Sigmoid colon (tissue), 7 donors: ENCODE data around the gene MRAP2. TPM values are rescaled to one million over a fixed set of nuclear protein-coding genes. Genes with fewer than 3 reads are reported as not detected.

Source experiments
- DNase-seq: peaks from one replicate; pipeline ENCODE4 v3.0.0-alpha.2; 2019
- H3K27ac ChIP-seq, 4 donors: fragments of 200-600 bp; sonication (generic); one replicate each; pipeline ENCODE4 v1.5.1; 2016 to 2019; ENCODE audit warnings: mild to moderate bottlenecking in 1 of 4
- H3K27me3 ChIP-seq, 3 donors: fragments of 200-600 bp; sonication (generic); one replicate each; pipeline ENCODE4 v1.5.1; 2019; ENCODE audit warnings: mild to moderate bottlenecking in 1 of 3
- H3K36me3 ChIP-seq, 4 donors: fragments of 200-600 bp; sonication (generic); one replicate each; pipeline ENCODE4 v1.5.1; 2016 to 2019
- H3K4me1 ChIP-seq, 4 donors: fragments of 200-600 bp; sonication (generic); one replicate each; pipeline ENCODE4 v1.5.1; 2017 to 2019
- H3K4me3 ChIP-seq, 4 donors: fragments of 200-600 bp; sonication (generic); one replicate each; pipeline ENCODE4 v1.5.1; 2017 to 2019; ENCODE audit warnings: mild to moderate bottlenecking in 2 of 4, moderate library complexity in 1 of 4
- H3K9me3 ChIP-seq, 4 donors: fragments of 200-600 bp in 3 of 4; sonication (generic) in 3 of 4; one replicate each; pipeline versions ENCODE4 v1.5.1 to v1.6.1; 2013 to 2019
- EP300 ChIP-seq, 4 donors: sonication (generic); formaldehyde crosslinking; IDR thresholded peaks; one replicate each; pipeline ENCODE4 v1.6.1; 2017; ENCODE audit warnings: antibody characterized with exemption in 4 of 4
- POLR2A ChIP-seq, 2 donors: fragments of 450-650 bp; IDR thresholded peaks; one replicate each; pipeline ENCODE4 v1.6.1; 2016; ENCODE audit warnings: antibody characterized with exemption in 2 of 2, mild to moderate bottlenecking in 2 of 2, moderate library complexity in 2 of 2
- POLR2AphosphoS5 ChIP-seq, 4 donors: sonication (generic); formaldehyde crosslinking; IDR thresholded peaks; one replicate each; pipeline ENCODE4 v1.6.1; 2017; ENCODE audit warnings: antibody characterized with exemption in 4 of 4
- WGBS, 2 donors: extraction: QIAGEN DNeasy Blood & Tissue Kit; methylation state at CpG; one replicate each; pipeline ENCODE4 v1.1.7; 2013; 5-methylcytosine and 5-hydroxymethylcytosine counted together
- intact Hi-C: fragments of 100-400 bp; cut with DNase I; formaldehyde crosslinking; loops from one replicate; pipeline ENCODE4 v1.15.1; 2023
- polyA plus RNA-seq, 3 donors: library from polyadenylated mRNA; stranded (reverse); fragments of 200-250 nt; gene quantifications; one replicate each; pipeline ENCODE4 v1.2.3, GENCODE V29; 2013
- total RNA-seq, 4 donors: library from RNA; depleted of rRNA; stranded (reverse); fragments of >200 nt; gene quantifications; one replicate each; pipeline ENCODE4 v1.1.0, GENCODE V29; 2016
- TF ChIP-seq, protein P1 (sequence below), 4 experiments: fragments of 450-650 bp in 3 of 4; fragments of 200-600 bp in 1 of 4; IDR thresholded peaks; one replicate each; pipeline ENCODE4 v1.5.1; 2016 to 2019; ENCODE audit warnings: antibody characterized with exemption in 4 of 4, mild to moderate bottlenecking in 3 of 4, moderate library complexity in 2 of 4
- donor health status: healthy with polysubstance abuse.
- donor health status: Bipolar disorder and iron deficiency.
- donor health status: healthy.

Gene MRAP2
- total and polyA plus RNA-seq, 7 donors = 0.16 to 7.4 (median 1.8) TPM

DNA sequence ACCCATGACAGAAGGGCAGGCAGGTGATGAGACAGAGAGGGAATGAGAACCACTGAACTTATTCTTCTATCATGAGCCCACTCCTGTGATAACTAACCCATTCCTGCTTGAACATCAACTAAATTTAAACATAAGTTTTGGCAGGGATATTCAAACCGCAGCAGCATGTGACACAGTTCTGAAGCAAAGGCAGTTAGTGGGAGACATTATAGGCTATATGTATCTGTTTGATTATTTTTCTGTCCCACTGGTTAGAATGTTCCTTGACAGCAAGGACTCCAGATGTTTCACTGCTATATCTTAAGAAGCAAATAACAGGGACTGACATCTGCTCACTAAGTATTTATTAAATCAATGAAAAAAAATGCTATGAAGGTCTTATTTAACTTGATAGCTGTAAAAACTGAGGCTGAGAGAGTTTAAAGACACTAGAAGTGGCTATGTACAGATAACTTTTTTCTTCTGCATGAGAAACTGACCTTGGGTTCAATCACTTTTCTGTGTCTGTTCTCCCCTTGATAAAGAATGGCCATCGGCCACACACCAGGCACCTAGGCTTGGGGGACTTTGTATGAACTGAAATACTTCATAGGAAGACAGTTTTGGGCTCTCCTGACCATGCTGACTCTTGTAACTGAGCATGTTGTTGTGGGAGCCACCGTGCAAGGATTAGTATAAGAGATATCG, 102.9 kb downstream of the MRAP2 start:
- no peaks in the 10 kb centered on the region for H3K4me1 ChIP-seq
- peaks cover 0 to 5% (median 0%) of the 10 kb centered on the region in 4 donors for H3K9me3 ChIP-seq
- H3K4me3 ChIP-seq = no peak overlapping the region
- H3K27ac ChIP-seq = no peak overlapping the region
- no peaks in the 10 kb centered on the region for H3K27me3 ChIP-seq
- 91 to 95% methylated on average over 4 of the region's 4 CpGs for WGBS, 2 donors
- H3K36me3 ChIP-seq = peaks cover 0 to 57% (median 7%) of the 10 kb centered on the region in 4 donors
- TF ChIP-seq, protein P1, sequence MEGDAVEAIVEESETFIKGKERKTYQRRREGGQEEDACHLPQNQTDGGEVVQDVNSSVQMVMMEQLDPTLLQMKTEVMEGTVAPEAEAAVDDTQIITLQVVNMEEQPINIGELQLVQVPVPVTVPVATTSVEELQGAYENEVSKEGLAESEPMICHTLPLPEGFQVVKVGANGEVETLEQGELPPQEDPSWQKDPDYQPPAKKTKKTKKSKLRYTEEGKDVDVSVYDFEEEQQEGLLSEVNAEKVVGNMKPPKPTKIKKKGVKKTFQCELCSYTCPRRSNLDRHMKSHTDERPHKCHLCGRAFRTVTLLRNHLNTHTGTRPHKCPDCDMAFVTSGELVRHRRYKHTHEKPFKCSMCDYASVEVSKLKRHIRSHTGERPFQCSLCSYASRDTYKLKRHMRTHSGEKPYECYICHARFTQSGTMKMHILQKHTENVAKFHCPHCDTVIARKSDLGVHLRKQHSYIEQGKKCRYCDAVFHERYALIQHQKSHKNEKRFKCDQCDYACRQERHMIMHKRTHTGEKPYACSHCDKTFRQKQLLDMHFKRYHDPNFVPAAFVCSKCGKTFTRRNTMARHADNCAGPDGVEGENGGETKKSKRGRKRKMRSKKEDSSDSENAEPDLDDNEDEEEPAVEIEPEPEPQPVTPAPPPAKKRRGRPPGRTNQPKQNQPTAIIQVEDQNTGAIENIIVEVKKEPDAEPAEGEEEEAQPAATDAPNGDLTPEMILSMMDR (IDR thresholded peaks at IDR 0.05) = no peak
- TF ChIP-seq EP300 (IDR thresholded peaks at IDR 0.05) = no peak
- no peak for TF ChIP-seq POLR2A (IDR thresholded peaks at IDR 0.05)
- TF ChIP-seq POLR2AphosphoS5 (IDR thresholded peaks at IDR 0.05) = no peak
- intact Hi-C loops = no loop called here
- no peak for DNase-seq

DNA sequence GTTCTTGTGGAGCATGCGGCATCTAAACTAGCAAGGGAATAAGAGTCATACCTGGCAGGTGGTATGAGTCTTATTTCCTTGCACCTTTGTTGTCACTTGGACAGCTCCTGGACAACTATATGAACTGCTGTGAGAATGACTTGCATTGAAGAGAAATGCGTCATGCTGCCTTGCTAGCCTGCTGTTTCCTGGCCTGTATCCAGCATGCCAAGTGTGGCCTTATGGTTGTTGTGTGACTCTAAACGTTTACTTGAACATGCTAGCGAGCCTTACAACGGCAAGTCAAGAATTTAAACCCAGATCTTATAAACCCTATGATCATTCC, 103.4 kb downstream of the MRAP2 start:
- peaks cover 0 to 57% (median 7%) of the 10 kb centered on the region in 4 donors for H3K36me3 ChIP-seq
- intact Hi-C loops = no loop called here
- no peaks in the 10 kb centered on the region for H3K4me1 ChIP-seq
- TF ChIP-seq, protein P1 (IDR thresholded peaks at IDR 0.05) = no peak
- TF ChIP-seq POLR2A (IDR thresholded peaks at IDR 0.05) = no peak
- TF ChIP-seq EP300 (IDR thresholded peaks at IDR 0.05) = no peak
- no peak for TF ChIP-seq POLR2AphosphoS5 (IDR thresholded peaks at IDR 0.05)
- H3K9me3 ChIP-seq = peaks cover 0 to 5% (median 0%) of the 10 kb centered on the region in 4 donors
- DNase-seq = no peak
- no peak overlapping the region for H3K4me3 ChIP-seq
- H3K27me3 ChIP-seq = no peaks in the 10 kb centered on the region
- no peak overlapping the region for H3K27ac ChIP-seq
- 79 to 92% methylated on average over 5 of the region's 5 CpGs for WGBS, 2 donors

DNA sequence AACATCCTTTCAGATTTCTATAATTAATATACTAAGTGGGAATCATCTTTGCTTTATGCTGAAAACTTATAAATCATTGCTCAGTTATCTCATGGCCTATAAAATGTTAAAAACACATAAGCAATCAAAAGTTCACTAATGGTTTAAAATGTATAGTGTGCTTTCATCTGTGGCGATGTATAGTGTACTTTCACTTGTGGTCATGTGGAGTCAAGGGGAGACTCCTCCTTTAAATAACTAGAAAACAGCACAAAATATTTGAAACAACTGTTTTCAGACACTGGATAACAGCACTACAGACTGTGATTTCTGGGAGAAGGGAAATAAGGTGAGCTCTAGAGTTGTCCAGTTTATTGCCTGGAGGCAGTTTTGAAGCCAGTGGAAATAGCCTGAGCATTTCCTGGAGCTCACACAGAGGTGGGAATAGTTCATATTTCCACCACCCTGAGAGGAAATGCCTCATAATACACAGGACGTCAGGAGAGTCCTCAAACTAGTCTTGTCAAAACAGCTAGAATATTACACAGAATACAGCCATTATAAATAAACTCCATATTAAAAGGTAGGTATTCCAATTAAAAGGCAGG, 104.5 kb downstream of the MRAP2 start:
- H3K4me3 ChIP-seq = no peak overlapping the region
- H3K9me3 ChIP-seq = peaks cover 0 to 5% (median 0%) of the 10 kb centered on the region in 4 donors
- no peaks in the 10 kb centered on the region for H3K27me3 ChIP-seq
- TF ChIP-seq, protein P1 (IDR thresholded peaks at IDR 0.05) = no peak
- TF ChIP-seq POLR2A (IDR thresholded peaks at IDR 0.05) (no peak), POLR2AphosphoS5 (IDR thresholded peaks at IDR 0.05) (no peak), EP300 (IDR thresholded peaks at IDR 0.05) (no peak)
- H3K27ac ChIP-seq = no peak overlapping the region
- no peak for DNase-seq
- H3K4me1 ChIP-seq = no peaks in the 10 kb centered on the region
- WGBS, 2 donors = 70 to 75% methylated on average over 2 of the region's 2 CpGs
- intact Hi-C loops = no loop called here
- peaks cover 0 to 57% (median 7%) of the 10 kb centered on the region in 4 donors for H3K36me3 ChIP-seq

DNA sequence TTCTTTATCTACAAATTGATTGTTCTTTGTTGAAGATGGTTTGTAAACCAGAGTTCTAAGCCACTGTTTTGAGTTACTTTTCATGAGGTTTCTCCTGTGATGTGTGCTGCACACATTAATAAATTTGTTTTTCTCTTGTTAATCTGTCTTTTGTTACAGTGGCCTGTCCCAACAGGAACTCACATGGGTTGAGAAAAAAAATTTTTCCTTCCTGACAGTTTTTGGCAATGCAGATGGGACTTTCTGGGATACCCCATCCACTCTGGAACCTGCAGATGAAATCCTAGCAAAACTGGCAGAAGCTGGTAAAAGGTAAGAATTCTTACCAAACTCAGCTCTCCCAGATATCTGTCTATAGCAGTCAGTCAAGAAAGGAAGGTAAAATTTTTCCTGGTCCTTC, 105.7 kb downstream of the MRAP2 start:
- H3K36me3 ChIP-seq = peaks cover 0 to 50% (median 2%) of the 10 kb centered on the region in 4 donors
- no peak for DNase-seq
- intact Hi-C loops = no loop called here
- no peaks in the 10 kb centered on the region for H3K9me3 ChIP-seq
- no peak overlapping the region for H3K27ac ChIP-seq
- no peaks in the 10 kb centered on the region for H3K27me3 ChIP-seq
- TF ChIP-seq, protein P1 (IDR thresholded peaks at IDR 0.05) = no peak
- TF ChIP-seq EP300 (IDR thresholded peaks at IDR 0.05) = no peak
- TF ChIP-seq POLR2AphosphoS5 (IDR thresholded peaks at IDR 0.05) = no peak
- TF ChIP-seq POLR2A (IDR thresholded peaks at IDR 0.05) = no peak
- no peaks in the 10 kb centered on the region for H3K4me1 ChIP-seq
- H3K4me3 ChIP-seq = no peak overlapping the region

Other genes with a start within 250 kb of the MRAP2 start
- not detected for gene RIPPLY2, start 180.4 kb upstream of the MRAP2 start, total RNA-seq
- gene RIPPLY2, start 180.4 kb upstream of the MRAP2 start, polyA plus RNA-seq = under 1 TPM in 1 of 3 donors, not detected in 2; 0.41 TPM
- 10 to 100 TPM in 3 of 4 donors, 1 to 10 TPM in 1; 9.7 to 14.3 (median 10.9) TPM for gene CYB5R4, start 174.1 kb upstream of the MRAP2 start, total RNA-seq
- 10 to 100 TPM; 18.2 to 35.6 (median 33.6) TPM for gene CYB5R4, start 174.1 kb upstream of the MRAP2 start, polyA plus RNA-seq
- 10 to 100 TPM; 12.4 to 18.6 (median 17.1) TPM for gene CEP162, start 193.9 kb downstream of the MRAP2 start, total RNA-seq
- 1 to 10 TPM; 1.8 to 5.2 (median 3.2) TPM for gene CEP162, start 193.9 kb downstream of the MRAP2 start, polyA plus RNA-seq